GM12878 (cell line): Measurements from ENCODE around the gene NXN.

Experiments
- CTCF ChIP-seq, 3 experiments: IDR thresholded peaks in 2 of 3; conservative IDR thresholded peaks in 1 of 3; 2 replicates each; pipeline ENCODE4 v1.5.1; 2011; ENCODE audit warnings: low read depth in 3 of 3, low read length in 3 of 3, mild to moderate bottlenecking in 3 of 3, control low read depth in 2 of 3, moderate library complexity in 2 of 3, inconsistent platforms in 1 of 3, mixed read lengths in 1 of 3; ENCODE audit not compliant: control insufficient read depth in 2 of 3, insufficient read depth in 1 of 3; ENCODE audit errors: extremely low read depth in 1 of 3
- EZH2 ChIP-seq: IDR thresholded peaks from 2 replicates; pipeline ENCODE4 v1.6.1; 2012; ENCODE audit warnings: low read depth, mild to moderate bottlenecking, control low read depth, inconsistent platforms, low read length, borderline replicate concordance; ENCODE audit not compliant: control insufficient read depth
- HCFC1 ChIP-seq: fragments of 150-350 bp; IDR thresholded peaks from 2 replicates; pipeline ENCODE4 v1.6.1; 2014; ENCODE audit warnings: low read length
- MEF2B ChIP-seq: fragments of 450-650 bp; IDR thresholded peaks from 2 replicates; pipeline ENCODE4 v1.6.1; 2018; ENCODE audit warnings: mild to moderate bottlenecking, moderate library complexity; ENCODE audit not compliant: partially characterized antibody, poor library complexity, severe bottlenecking
- ZBED1 ChIP-seq: IDR thresholded peaks from 2 replicates; pipeline ENCODE4 v1.6.1; 2016; ENCODE audit warnings: borderline replicate concordance

GRCh38 chr17:1003633-1003971 is 24.0 kb upstream of the NXN start:
- TF ChIP-seq CTCF (IDR thresholded peaks at IDR 0.05 in 2 of 3, conservative IDR thresholded peaks at IDR 0.05 in 1 of 3; ENCODE audit: control insufficient read depth in 2 of 3, extremely low read depth in 1 of 3, insufficient read depth in 1 of 3, low read depth in 3 of 3, low read length in 3 of 3) (no peak), HCFC1 (no peak), ZBED1 (no peak), MEF2B (no peak), EZH2 (no peak)
